NCI-H1417 (cell line): ENCODE measurements around the gene MON1A.

Source experiments
- DNase-seq, 3 experiments: peaks; one replicate each; lab custom pipeline; 2025; lab: John Stamatoyannopoulos, UW

MON1A gene

GRCh38 chr3:49889296-49889695 is 40.3 kb downstream of the MON1A start:
- DNase-seq = no peak

- no peak for DNase-seq
Observed at GRCh38 chr3:49886922-49887265, 42.7 kb downstream of the MON1A start.

GRCh38 chr3:49883998-49884397 is 45.6 kb downstream of the MON1A start:
- DNase-seq = no peak

- DNase-seq = no peak
Observed at GRCh38 chr3:49882166-49882565, 47.4 kb downstream of the MON1A start.

- DNase-seq = peak in 1 of 3 experiments; percentile 18
Observed at GRCh38 chr3:49880581-49881315, 48.9 kb downstream of the MON1A start.

GRCh38 chr3:49879721-49880120 is 49.9 kb downstream of the MON1A start:
- no peak for DNase-seq

- DNase-seq = no peak
Observed at GRCh38 chr3:49878686-49879085, 50.9 kb downstream of the MON1A start.

- DNase-seq = no peak
Observed at GRCh38 chr3:49877716-49878115, 51.9 kb downstream of the MON1A start.

- DNase-seq = no peak
Observed at GRCh38 chr3:49876567-49876966, 53.0 kb downstream of the MON1A start.

- no peak for DNase-seq
Observed at GRCh38 chr3:49873623-49874022, 56.0 kb downstream of the MON1A start.

GRCh38 chr3:49872801-49873281 is 56.8 kb downstream of the MON1A start:
- DNase-seq = peak in 1 of 3 experiments; percentile 19

- no peak for DNase-seq
Observed at GRCh38 chr3:49871531-49872153, 58.0 kb downstream of the MON1A start.

GRCh38 chr3:49869525-49870126 is 60.0 kb downstream of the MON1A start, which contains the start of gene CAMKV:
TSS of gene CAMKV (minus strand) at chr3:49869906. CDS start at chr3:49862388, 7,518 bp downstream.
- peak; percentile 17 to 65 (median 43) for DNase-seq

- peak in 1 of 3 experiments; percentile 16 for DNase-seq
Observed at GRCh38 chr3:49868862-49869466, 60.6 kb downstream of the MON1A start.

GRCh38 chr3:49867871-49868321 is 61.7 kb downstream of the MON1A start:
- no peak for DNase-seq

GRCh38 chr3:49867400-49867799 is 62.2 kb downstream of the MON1A start:
- DNase-seq = peak in 1 of 3 experiments; percentile 3

- no peak for DNase-seq
Observed at GRCh38 chr3:49865198-49865784, 64.3 kb downstream of the MON1A start.

GRCh38 chr3:49864505-49864904 is 65.1 kb downstream of the MON1A start:
- no peak for DNase-seq

GRCh38 chr3:49859576-49860305 is 69.9 kb downstream of the MON1A start:
- DNase-seq = no peak
